Measurements from ENCODE around the gene NUB1.

Gene NUB1

GRCh38 chr7:151378496-151379192 lies 37.0 kb downstream of the NUB1 start:
- H3K4me1 ChIP-seq: no peaks in the 10 kb centered on the region
- in situ Hi-C loops (cut with MboI; ENCODE audit: low sequenced_read_pairs): loop anchor here (10.0 kb wide), 1 partner anchor 386 kb away; no protein-coding TSS in a partner anchor
- no peak overlapping the region for H3K4me3 ChIP-seq
- no peaks in the 10 kb centered on the region for H3K27me3 ChIP-seq (ENCODE audit: low read depth)
- H3K9me3 ChIP-seq: no peaks in the 10 kb centered on the region
- H3K36me3 ChIP-seq (replicated peaks): no peaks in the 10 kb centered on the region
- DNase-seq (ENCODE audit: low spot score in 2 of 2): no peak

DNA sequence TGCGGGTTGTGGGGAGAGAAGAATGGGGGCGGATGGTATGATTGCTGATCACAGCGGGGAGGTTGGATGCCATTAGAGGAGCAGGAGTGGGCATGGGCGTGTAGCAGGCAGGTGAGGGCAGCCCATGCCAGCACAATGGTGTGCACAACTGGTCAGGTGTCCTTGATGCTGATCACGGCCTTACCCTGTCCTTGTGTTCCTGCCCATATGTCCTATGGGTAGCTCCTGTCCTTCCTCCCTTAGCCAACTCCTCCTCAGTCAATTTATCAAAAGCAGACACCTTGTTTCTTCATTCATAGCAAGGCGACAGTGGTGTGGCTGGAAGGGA lies 37.5 kb downstream of the NUB1 start:
- Histone ChIP-seq H3K36me3 (replicated peaks) (no peaks in the 10 kb centered on the region), H3K4me1 (no peaks in the 10 kb centered on the region), H3K9me3 (no peaks in the 10 kb centered on the region), H3K27me3 (ENCODE audit: low read depth) (no peaks in the 10 kb centered on the region), H3K4me3 (no peak overlapping the region)
- DNase-seq (ENCODE audit: low spot score in 2 of 2): no peak
- in situ Hi-C loops (cut with MboI; ENCODE audit: low sequenced_read_pairs): loop anchor here (10.0 kb wide), 1 partner anchor 386 kb away; no protein-coding TSS in a partner anchor

- no peaks in the 10 kb centered on the region for H3K36me3 ChIP-seq (replicated peaks)
- no peak overlapping the region for H3K4me3 ChIP-seq
- H3K4me1 ChIP-seq: no peaks in the 10 kb centered on the region
- DNase-seq (ENCODE audit: low spot score in 2 of 2): no peak
- in situ Hi-C loops (cut with MboI; ENCODE audit: low sequenced_read_pairs): loop anchor here (10.0 kb wide), 1 partner anchor 385 kb away; no protein-coding TSS in a partner anchor
- H3K9me3 ChIP-seq: no peaks in the 10 kb centered on the region
- H3K27me3 ChIP-seq (ENCODE audit: low read depth): no peaks in the 10 kb centered on the region
Observed at GRCh38 chr7:151379534-151380198, 38.1 kb downstream of the NUB1 start.

- no peaks in the 10 kb centered on the region for H3K27me3 ChIP-seq (ENCODE audit: low read depth)
- H3K9me3 ChIP-seq: no peaks in the 10 kb centered on the region
Observed at GRCh38 chr7:151380199-151381097, 38.8 kb downstream of the NUB1 start.

GRCh38 chr7:151381098-151381347 lies 39.4 kb downstream of the NUB1 start:
- no peaks in the 10 kb centered on the region for H3K9me3 ChIP-seq
- H3K4me1 ChIP-seq: no peaks in the 10 kb centered on the region
- no peaks in the 10 kb centered on the region for H3K27me3 ChIP-seq (ENCODE audit: low read depth)
- H3K36me3 ChIP-seq (replicated peaks): no peaks in the 10 kb centered on the region
- H3K4me3 ChIP-seq: no peak overlapping the region
- no peak for DNase-seq (ENCODE audit: low spot score in 2 of 2)
- in situ Hi-C loops (cut with MboI; ENCODE audit: low sequenced_read_pairs): no loop called here

More at GRCh38 chr7:151380199-151381097, 38.8 kb downstream of the NUB1 start:
- H3K4me3 ChIP-seq: no peak overlapping the region
- no peaks in the 10 kb centered on the region for H3K4me1 ChIP-seq
- no peaks in the 10 kb centered on the region for H3K36me3 ChIP-seq (replicated peaks)
- in situ Hi-C loops (cut with MboI; ENCODE audit: low sequenced_read_pairs): no loop called here
- no peak for DNase-seq (ENCODE audit: low spot score in 2 of 2)

DNA sequence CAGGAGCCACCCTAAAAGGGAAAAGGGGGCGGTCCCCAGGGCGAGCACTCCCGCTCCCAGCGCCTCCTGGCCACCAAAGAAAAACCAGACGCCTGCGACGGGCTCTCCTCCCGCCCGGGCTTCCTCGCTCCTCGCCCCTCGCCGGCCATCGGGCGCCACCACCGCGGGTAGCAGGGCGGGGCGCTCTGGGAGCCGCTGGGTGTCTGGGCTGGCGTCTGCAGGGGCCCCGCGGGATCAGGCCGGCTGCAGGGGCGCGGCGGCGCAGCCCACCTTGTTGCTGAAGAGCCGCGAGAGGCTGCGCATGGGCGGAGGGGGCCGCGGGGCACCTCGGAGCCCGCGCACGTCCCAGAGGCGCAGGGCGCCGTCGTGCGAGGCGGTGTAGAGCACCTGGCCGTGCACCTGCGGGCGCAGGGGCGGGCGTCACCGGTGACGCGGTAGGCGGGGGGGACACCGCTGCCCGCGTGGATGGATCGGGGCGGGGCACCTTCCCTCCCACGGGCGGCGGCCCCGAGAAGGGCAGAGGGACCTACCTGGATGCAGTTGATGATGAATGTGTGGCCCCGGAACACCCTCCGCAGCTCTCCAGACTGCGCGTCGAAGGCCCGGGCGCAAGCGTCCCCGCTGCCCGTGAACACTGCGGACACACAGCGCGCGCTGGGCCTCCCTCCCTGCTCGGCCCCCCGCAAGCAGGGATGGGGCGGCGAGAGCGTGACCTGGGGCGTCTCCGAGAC lies 39.9 kb downstream of the NUB1 start:
- no peak overlapping the region for H3K4me3 ChIP-seq
- DNase-seq (ENCODE audit: low spot score in 2 of 2): no peak
- in situ Hi-C loops (cut with MboI; ENCODE audit: low sequenced_read_pairs): no loop called here
- no peaks in the 10 kb centered on the region for H3K36me3 ChIP-seq (replicated peaks)
- H3K4me1 ChIP-seq: no peaks in the 10 kb centered on the region
- no peaks in the 10 kb centered on the region for H3K27me3 ChIP-seq (ENCODE audit: low read depth)
- H3K9me3 ChIP-seq: no peaks in the 10 kb centered on the region

- no peaks in the 10 kb centered on the region for H3K4me1 ChIP-seq
- no peak for DNase-seq (ENCODE audit: low spot score in 2 of 2)
- no peaks in the 10 kb centered on the region for H3K9me3 ChIP-seq
- no peak overlapping the region for H3K4me3 ChIP-seq
- no peaks in the 10 kb centered on the region for H3K27me3 ChIP-seq (ENCODE audit: low read depth)
- H3K36me3 ChIP-seq (replicated peaks): no peaks in the 10 kb centered on the region
- in situ Hi-C loops (cut with MboI; ENCODE audit: low sequenced_read_pairs): no loop called here
Observed at GRCh38 chr7:151382079-151382885, 40.7 kb downstream of the NUB1 start.

DNA sequence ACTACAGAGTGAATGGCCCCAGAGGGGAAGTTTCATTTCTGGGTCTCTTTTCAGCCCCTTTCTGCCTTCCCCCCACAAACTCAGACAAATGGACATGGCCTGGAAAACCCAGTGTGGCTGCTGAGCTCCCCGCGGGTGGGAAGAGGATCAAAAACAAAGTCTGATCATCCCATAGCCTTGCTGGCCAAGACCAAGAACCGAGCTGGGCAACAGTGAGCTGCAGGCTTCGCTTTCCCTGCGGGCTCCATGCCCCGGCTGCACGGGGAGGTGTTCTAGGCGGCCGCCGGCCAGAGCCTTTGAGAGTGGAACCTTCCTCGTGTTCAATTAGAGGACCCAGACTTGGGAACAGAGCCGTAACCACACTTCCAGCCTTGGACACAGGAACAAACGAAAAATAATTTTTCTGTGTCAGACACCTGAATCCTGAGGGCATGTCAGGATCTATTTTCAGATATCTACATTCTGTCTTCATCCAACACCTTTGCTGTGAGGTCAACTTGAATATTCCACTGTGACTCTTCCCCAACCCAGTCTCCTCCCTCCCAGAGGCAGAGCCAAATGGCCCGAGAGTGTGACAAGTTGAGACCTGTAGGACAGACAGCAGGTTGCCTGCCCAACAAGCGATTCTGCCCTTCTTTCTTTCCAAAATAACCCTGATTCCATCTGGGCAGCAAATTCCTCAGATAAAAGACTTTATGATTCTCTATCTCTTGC lies 42.2 kb downstream of the NUB1 start:
- in situ Hi-C loops (cut with MboI; ENCODE audit: low sequenced_read_pairs): no loop called here

GRCh38 chr7:151384352-151384697 lies 42.7 kb downstream of the NUB1 start:
- no peaks in the 10 kb centered on the region for H3K27me3 ChIP-seq (ENCODE audit: low read depth)
- H3K4me1 ChIP-seq: no peaks in the 10 kb centered on the region
- no peak for DNase-seq (ENCODE audit: low spot score in 2 of 2)
- no peaks in the 10 kb centered on the region for H3K9me3 ChIP-seq
- H3K36me3 ChIP-seq (replicated peaks): no peaks in the 10 kb centered on the region
- H3K4me3 ChIP-seq: no peak overlapping the region
- in situ Hi-C loops (cut with MboI; ENCODE audit: low sequenced_read_pairs): no loop called here

More for the DNA sequence above, 42.2 kb downstream of the NUB1 start:
- Histone ChIP-seq H3K4me3 (no peak overlapping the region), H3K27me3 (ENCODE audit: low read depth) (no peaks in the 10 kb centered on the region), H3K36me3 (replicated peaks) (no peaks in the 10 kb centered on the region), H3K4me1 (no peaks in the 10 kb centered on the region), H3K9me3 (no peaks in the 10 kb centered on the region)
- DNase-seq (ENCODE audit: low spot score in 2 of 2): no peak

GRCh38 chr7:151384776-151385625 lies 43.4 kb downstream of the NUB1 start:
- no peaks in the 10 kb centered on the region for H3K4me1 ChIP-seq
- H3K27me3 ChIP-seq (ENCODE audit: low read depth): no peaks in the 10 kb centered on the region
- H3K4me3 ChIP-seq: no peak overlapping the region
- no peaks in the 10 kb centered on the region for H3K9me3 ChIP-seq
- no peak for DNase-seq (ENCODE audit: low spot score in 2 of 2)
- in situ Hi-C loops (cut with MboI; ENCODE audit: low sequenced_read_pairs): no loop called here
- H3K36me3 ChIP-seq (replicated peaks): no peaks in the 10 kb centered on the region

- Histone ChIP-seq H3K36me3 (replicated peaks) (no peaks in the 10 kb centered on the region), H3K4me3 (no peak overlapping the region), H3K4me1 (no peaks in the 10 kb centered on the region), H3K27me3 (ENCODE audit: low read depth) (no peaks in the 10 kb centered on the region), H3K9me3 (no peaks in the 10 kb centered on the region)
- in situ Hi-C loops (cut with MboI; ENCODE audit: low sequenced_read_pairs): no loop called here
- no peak for DNase-seq (ENCODE audit: low spot score in 2 of 2)
Observed at GRCh38 chr7:151385626-151386300, 44.2 kb downstream of the NUB1 start.

All from HAP-1 (cell line).